HepG2 (cell line): ENCODE results near the gene SMAD7. TPM values are rescaled to one million over a fixed set of nuclear protein-coding genes. Genes with fewer than 3 reads are reported as not detected.

Source experiments
- ATF5 ChIP-seq: sonication (generic); formaldehyde crosslinking; IDR thresholded peaks from 2 replicates; pipeline ENCODE4 v1.4.0; 2020; ENCODE audit warnings: mild to moderate bottlenecking, low read depth, missing genetic modification reagents
- DBP ChIP-seq: sonication (generic); formaldehyde crosslinking; IDR thresholded peaks from 2 replicates; pipeline ENCODE4 v1.4.0; 2020; ENCODE audit warnings: missing genetic modification reagents; ENCODE audit errors: not compliant biosample characterization
- FOXO4 ChIP-seq: sonication (generic); formaldehyde crosslinking; conservative IDR thresholded peaks from 2 replicates; pipeline ENCODE4 v1.8.1; 2023; ENCODE audit warnings: missing genetic modification reagents
- GRHL1 ChIP-seq: sonication (generic); formaldehyde crosslinking; conservative IDR thresholded peaks from 2 replicates; pipeline ENCODE4 v1.8.0; 2022; ENCODE audit warnings: missing genetic modification reagents
- MAF1 ChIP-seq: sonication (generic); formaldehyde crosslinking; IDR thresholded peaks from 2 replicates; pipeline ENCODE4 v1.5.0; 2020; ENCODE audit warnings: missing genetic modification reagents, borderline replicate concordance
- MIER2 ChIP-seq: IDR thresholded peaks from 2 replicates; pipeline ENCODE4 v1.6.1; 2016; ENCODE audit warnings: missing biosample characterization, missing genetic modification reagents
- MTF2 ChIP-seq: sonication (generic); formaldehyde crosslinking; IDR thresholded peaks from 2 replicates; pipeline ENCODE4 v1.5.0; 2020; ENCODE audit warnings: missing genetic modification reagents, borderline replicate concordance
- PRDM10 ChIP-seq: sonication (generic); formaldehyde crosslinking; IDR thresholded peaks from 2 replicates; pipeline ENCODE4 v1.4.0; 2020; ENCODE audit warnings: low read depth, missing genetic modification reagents
- RBAK ChIP-seq: sonication (generic); formaldehyde crosslinking; IDR thresholded peaks from 2 replicates; pipeline ENCODE4 v1.5.1; 2020; ENCODE audit warnings: mild to moderate bottlenecking, missing genetic modification reagents
- RXRA ChIP-seq: sonication (generic); formaldehyde crosslinking; IDR thresholded peaks from 2 replicates; pipeline ENCODE4 v1.5.1; 2020; ENCODE audit warnings: missing genetic modification reagents
- ZFP90 ChIP-seq: sonication (generic); formaldehyde crosslinking; IDR thresholded peaks from 2 replicates; pipeline ENCODE4 v1.8.0; 2022; ENCODE audit warnings: missing genetic modification reagents, mild to moderate bottlenecking, inconsistent platforms, borderline replicate concordance
- ZKSCAN1 ChIP-seq: fragments of 150-350 bp; IDR thresholded peaks from 2 replicates; pipeline ENCODE4 v1.6.1; 2014; ENCODE audit warnings: low read length
- ZMAT3 ChIP-seq: sonication (generic); formaldehyde crosslinking; conservative IDR thresholded peaks from 2 replicates; pipeline ENCODE4 v1.7.0; 2021; ENCODE audit warnings: missing genetic modification reagents
- ZNF124 ChIP-seq: sonication (generic); formaldehyde crosslinking; IDR thresholded peaks from 2 replicates; pipeline ENCODE4 v1.4.0; 2020; ENCODE audit warnings: missing genetic modification reagents
- ZNF281 ChIP-seq: sonication (generic); formaldehyde crosslinking; IDR thresholded peaks from 2 replicates; pipeline ENCODE4 v1.4.0; 2020; ENCODE audit warnings: missing genetic modification reagents, borderline replicate concordance
- ZNF33A ChIP-seq: sonication (generic); formaldehyde crosslinking; IDR thresholded peaks from 2 replicates; pipeline ENCODE4 v1.5.1; 2020; ENCODE audit warnings: missing genetic modification reagents, mild to moderate bottlenecking, moderate library complexity, borderline replicate concordance
- polyA plus RNA-seq, 8 experiments: library from polyadenylated mRNA; depleted of rRNA in 3 of 8; stranded (reverse) in 7 of 8; unstranded in 1 of 8; fragments of >200 nt; fragmentation: Illumina TruSeq in 4 of 8; extraction: Trizol in 4 of 8; gene quantifications; 2 replicates each; pipeline versions ENCODE4 v1.2.1 to v1.2.3, GENCODE V29; 2011 to 2016; ENCODE audit warnings: low read depth in 4 of 8, missing spikeins in 1 of 8, mixed read lengths in 1 of 8; ENCODE audit not compliant: insufficient read depth in 1 of 8
- total RNA-seq, 5 experiments: library from RNA; depleted of rRNA; stranded (reverse); fragments of >200 nt; fragmentation: Illumina TruSeq; extraction: Trizol; gene quantifications; 2 replicates each; pipeline ENCODE4 v1.2.3, GENCODE V29; 2016; ENCODE audit warnings: low read depth in 1 of 5

The SMAD7 gene
- total and polyA plus RNA-seq, 2 of the 13 experiments (the other 11 are each of a cell fraction or from before 2014, with no cell fraction given): 17.4 to 24.7 TPM

GRCh38 chr18:48902023-48902855 lies 48.5 kb downstream of the SMAD7 start (continued):
- no peak for TF ChIP-seq ZNF124 (CRISPR knock-in tag)
- TF ChIP-seq ZKSCAN1: no peak
- TF ChIP-seq ZNF33A (CRISPR knock-in tag): no peak
- TF ChIP-seq ZMAT3: no peak; the same call in 1 of the 2 replicates
- TF ChIP-seq GRHL1 (CRISPR knock-in tag): no peak
- TF ChIP-seq PRDM10: peak; percentile 74; the same call in 1 of the 2 replicates
- no peak; the same call in none of the 2 replicates for TF ChIP-seq MIER2 (CRISPR knock-in tag)
- 0 out of 2 replicates have a peak, but pooled peaks have one; percentile 37 for TF ChIP-seq MAF1 (CRISPR knock-in tag)
- TF ChIP-seq RXRA: peak; percentile 82
- no peak for TF ChIP-seq ATF5 (CRISPR knock-in tag)
- TF ChIP-seq MTF2: no peak
- TF ChIP-seq FOXO4 (CRISPR knock-in tag): no peak
- peak; percentile 52 for TF ChIP-seq DBP
- TF ChIP-seq ZNF281 (CRISPR knock-in tag): peak; percentile 72; the same call in 1 of the 2 replicates
- TF ChIP-seq ZFP90 (CRISPR knock-in tag): peak; percentile 79; the same call in 1 of the 2 replicates
- no peak for TF ChIP-seq RBAK (CRISPR knock-in tag)
